22Rv1 (cell line): ENCODE data around the gene TMX2.

ENCODE experiments used
- H3K27ac ChIP-seq: fragments of 450-650 bp; 2 replicates; pipeline ENCODE4 v1.5.1; 2017
- CTCF ChIP-seq: fragments of 450-650 bp; IDR thresholded peaks from 2 replicates; pipeline ENCODE4 v1.5.1; 2017; ENCODE audit warnings: mild to moderate bottlenecking
- ZFX ChIP-seq: fragments of 450-650 bp; IDR thresholded peaks from 2 replicates; pipeline ENCODE4 v1.6.1; 2017; ENCODE audit warnings: antibody characterized with exemption, borderline replicate concordance

The TMX2 gene

GRCh38 chr11:57727185-57727584 lies 14.8 kb downstream of the TMX2 start:
- H3K27ac ChIP-seq: no peak overlapping the region
- no peak for TF ChIP-seq ZFX
- TF ChIP-seq CTCF: no peak

- no peak for TF ChIP-seq ZFX
- TF ChIP-seq CTCF: no peak
- no peak overlapping the region for H3K27ac ChIP-seq
These were observed 16.4 kb downstream of the TMX2 start for GRCh38 chr11:57728829-57729228.

GRCh38 chr11:57729479-57729878 lies 17.1 kb downstream of the TMX2 start:
- TF ChIP-seq CTCF: no peak
- TF ChIP-seq ZFX: no peak
- no peak overlapping the region for H3K27ac ChIP-seq

- TF ChIP-seq CTCF: no peak
- TF ChIP-seq ZFX: no peak
- H3K27ac ChIP-seq: no peak overlapping the region
These were observed 20.3 kb downstream of the TMX2 start for GRCh38 chr11:57732661-57733060.

GRCh38 chr11:57735619-57736298 lies 23.4 kb downstream of the TMX2 start:
- no peak overlapping the region for H3K27ac ChIP-seq
- no peak for TF ChIP-seq CTCF

- peak within 1 kb of the TSS; percentile 81 for H3K27ac ChIP-seq
- TF ChIP-seq ZFX (no peak), CTCF (no peak)
These were observed 29.0 kb downstream of the TMX2 start, which contains the start of gene SELENOH for GRCh38 chr11:57741132-57742086. TSS of gene SELENOH (plus strand) at chr11:57741491. CDS start at chr11:57741596, 105 bp downstream.

GRCh38 chr11:57742087-57742452 lies 29.7 kb downstream of the TMX2 start:
- H3K27ac ChIP-seq: peak overlapping the region; percentile 81

More at GRCh38 chr11:57742087-57742452, 29.7 kb downstream of the TMX2 start:
- TF ChIP-seq ZFX (no peak), CTCF (no peak)
